Measurements from ENCODE around the gene NAA80. TPM values are rescaled to one million over a fixed set of nuclear protein-coding genes. Genes with fewer than 3 reads are reported as not detected.
"Not testable (repeated sequence)": the region's sequence is repeated elsewhere in the genome, so short reads cannot be mapped to it uniquely, and the experiment has no call there.

Gene NAA80
- total RNA-seq, 2 experiments from 2014 or later: 41.5 to 49.4 TPM

DNA sequence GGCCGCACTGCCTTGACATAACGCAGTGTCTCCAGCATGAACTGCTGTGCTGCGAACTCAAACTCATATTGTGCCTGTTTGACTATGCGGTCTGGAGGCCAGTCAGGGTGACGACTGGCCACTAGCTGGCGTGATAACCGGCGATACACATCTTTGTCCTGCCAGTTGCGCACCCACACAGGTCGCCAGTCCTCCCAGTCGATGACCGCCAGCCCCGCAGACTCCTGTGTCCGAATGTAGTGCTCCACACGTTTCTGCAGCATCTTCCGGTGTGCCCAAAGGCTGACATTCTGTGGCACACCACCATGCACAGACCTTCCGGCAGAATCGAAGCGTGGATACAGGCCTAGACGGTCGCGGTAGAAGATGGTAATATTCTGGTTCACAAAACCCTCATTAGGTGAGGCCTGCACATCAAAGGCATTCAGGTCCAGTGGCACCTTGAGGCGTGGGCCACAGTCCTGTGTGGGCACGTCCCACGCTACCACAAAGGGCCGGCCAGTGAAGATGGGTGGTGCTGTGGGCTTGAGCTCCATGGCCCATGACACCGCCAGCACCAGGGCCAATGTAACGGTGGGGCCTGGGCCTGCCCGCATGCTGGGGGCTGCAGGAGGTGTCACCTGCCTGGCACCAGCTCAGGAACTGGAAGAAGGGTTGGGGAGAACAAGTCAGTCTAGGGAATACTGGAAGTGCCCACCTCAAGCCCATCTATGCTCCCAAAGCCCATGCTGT is 20.9 kb upstream of the NAA80 start:
- ChIA-PET POLR2A (interaction anchor here (9.6 to 31.7 kb wide), 2 partner anchors 21 to 23 kb away, joined by 113 to 704 read pairs; partner anchors contain the start of genes CYB561D2, HYAL3, NAA80 and NPRL2), CTCF (interaction anchor here (1.0 to 6.7 kb wide), 3 partner anchors 14 to 21 kb away, joined by 3 to 82 read pairs (median 61); partner anchors contain the start of genes HYAL3 and NAA80)
- DNase-seq: peak; percentile 16
- Mint-ChIP-seq H3K27ac (peak overlapping the region; percentile 37), H3K9me3 (no peaks in the 10 kb centered on the region), H3K4me3 (peak overlapping the region; percentile 86), H3K4me1 (peaks cover 58% of the 10 kb centered on the region), H3K27me3 (no peaks in the 10 kb centered on the region), H3K36me3 (ENCODE audit: low read depth) (peaks cover 4% of the 10 kb centered on the region)

DNA sequence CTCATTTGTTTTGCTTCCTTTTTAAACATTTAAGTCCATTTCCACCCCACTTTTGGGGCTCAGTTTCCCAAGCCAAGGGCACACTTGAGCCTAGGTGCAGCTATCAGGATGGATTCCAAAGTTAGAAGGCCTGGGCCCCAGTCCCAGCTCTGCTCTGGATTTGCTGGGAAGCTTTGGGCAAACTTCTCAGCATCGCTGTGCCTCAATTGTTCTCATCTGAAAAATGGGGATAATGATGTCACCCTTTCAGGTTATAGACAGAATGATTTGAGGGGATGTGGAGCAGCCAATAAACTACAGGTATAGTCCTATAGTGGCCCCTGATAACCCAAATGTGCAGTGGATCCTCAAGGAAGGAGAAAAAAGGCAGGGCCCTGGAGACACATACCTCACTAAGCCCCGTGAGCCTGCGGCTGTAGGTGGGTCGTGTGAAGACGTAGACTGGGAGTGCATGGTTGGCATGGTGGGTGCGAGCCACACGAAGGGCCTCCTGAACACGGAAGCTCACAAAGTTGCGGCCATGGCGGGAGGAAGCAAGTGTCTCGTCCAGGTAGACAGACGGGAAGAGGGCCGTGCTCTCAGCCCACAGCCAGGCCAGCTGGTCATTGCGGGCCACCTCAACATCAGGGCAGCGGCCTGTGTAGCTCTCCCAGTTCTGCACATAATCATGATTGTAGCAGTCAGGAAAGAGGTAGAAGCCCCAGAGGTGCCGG is 20.1 kb upstream of the NAA80 start:
- peak overlapping the region; percentile 86 for H3K4me3 Mint-ChIP-seq
- ChIA-PET CTCF (interaction anchor here (1.0 to 2.0 kb wide), 2 partner anchors 13 to 20 kb away, joined by 3 to 8 read pairs; partner anchors contain the start of genes HYAL3 and NAA80), POLR2A (interaction anchor here (9.6 to 31.7 kb wide), 2 partner anchors 21 to 23 kb away, joined by 113 to 704 read pairs; partner anchors contain the start of genes CYB561D2, HYAL3, NAA80 and NPRL2)
- H3K36me3 Mint-ChIP-seq (ENCODE audit: low read depth): peaks cover 4% of the 10 kb centered on the region
- no peaks in the 10 kb centered on the region for H3K9me3 Mint-ChIP-seq
- no peak overlapping the region for H3K27ac Mint-ChIP-seq
- no peaks in the 10 kb centered on the region for H3K27me3 Mint-ChIP-seq
- no peak for DNase-seq
- H3K4me1 Mint-ChIP-seq: peaks cover 59% of the 10 kb centered on the region

GRCh38 chr3:50318615-50319014 is 19.4 kb upstream of the NAA80 start:
- POLR2A ChIA-PET: interaction anchor here (9.6 to 31.7 kb wide), 2 partner anchors 20 to 24 kb away, joined by 113 to 704 read pairs; partner anchors contain the start of genes CYB561D2, HYAL3, NAA80 and NPRL2
- Mint-ChIP-seq H3K4me1 (peaks cover 64% of the 10 kb centered on the region), H3K9me3 (no peaks in the 10 kb centered on the region), H3K4me3 (no peak overlapping the region), H3K27ac (peak overlapping the region; percentile 14), H3K36me3 (ENCODE audit: low read depth) (peaks cover 4% of the 10 kb centered on the region), H3K27me3 (no peaks in the 10 kb centered on the region)
- CTCF ChIA-PET: interaction anchor here (0.8 to 2.0 kb wide), 2 partner anchors 18 to 19 kb away, joined by 3 to 8 read pairs; partner anchors contain the start of genes HYAL3 and NAA80
- DNase-seq: no peak

DNA sequence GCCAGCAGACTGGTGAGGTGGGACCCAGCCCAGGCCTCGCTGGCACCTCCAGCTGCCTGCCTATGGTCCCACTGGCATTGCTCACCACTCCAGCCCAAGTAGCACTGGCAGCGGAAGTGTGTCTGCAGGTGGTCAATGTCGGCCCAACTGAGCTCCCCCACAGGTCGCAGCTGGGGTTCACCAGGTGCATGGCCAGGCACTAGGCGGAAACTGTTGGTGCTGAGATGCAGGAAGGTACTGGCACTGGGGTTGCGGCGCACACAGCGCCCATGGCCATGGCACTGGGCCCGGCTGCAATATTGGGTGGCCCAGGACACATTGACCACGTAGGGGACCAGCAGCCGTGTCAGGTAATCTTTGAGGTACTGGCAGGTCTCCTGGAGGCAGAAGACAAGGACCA is 19.0 kb upstream of the NAA80 start:
- peaks cover 61% of the 10 kb centered on the region for H3K4me1 Mint-ChIP-seq
- CTCF ChIA-PET: interaction anchor here (0.8 to 2.0 kb wide), 5 partner anchors 19 to 198 kb away, joined by 3 to 8 read pairs (median 3); partner anchors contain the start of genes HYAL3 and NAA80
- H3K36me3 Mint-ChIP-seq (ENCODE audit: low read depth): peaks cover 4% of the 10 kb centered on the region
- no peaks in the 10 kb centered on the region for H3K9me3 Mint-ChIP-seq
- peak overlapping the region; percentile 14 for H3K27ac Mint-ChIP-seq
- H3K4me3 Mint-ChIP-seq: no peak overlapping the region
- POLR2A ChIA-PET: interaction anchor here (1.5 to 31.7 kb wide), 3 partner anchors 19 to 26 kb away, joined by 6 to 704 read pairs (median 113); partner anchors contain the start of genes CYB561D2, HYAL3, IFRD2 and NAA80
- no peak for DNase-seq
- H3K27me3 Mint-ChIP-seq: no peaks in the 10 kb centered on the region

DNA sequence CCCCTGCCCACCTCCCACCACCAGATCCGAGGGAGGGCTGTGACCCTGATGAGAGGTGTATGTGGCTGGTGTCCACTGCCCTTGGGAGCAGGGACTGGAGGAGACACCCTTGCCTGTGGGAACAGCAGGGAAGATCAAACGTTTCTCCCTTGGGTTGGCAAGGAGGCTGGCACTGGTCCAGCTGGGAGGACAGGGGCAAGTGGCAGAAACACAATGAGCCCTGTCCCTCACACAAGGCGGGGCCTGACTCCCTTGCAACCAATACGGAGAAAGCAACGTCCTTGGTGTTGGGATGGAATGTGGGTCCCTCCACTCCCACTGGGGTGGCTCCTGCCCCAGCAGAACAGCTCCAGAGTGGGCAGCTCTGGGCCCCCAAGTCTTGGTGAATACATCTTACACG is 18.1 kb upstream of the NAA80 start:
- POLR2A ChIA-PET: interaction anchor here (1.0 to 31.7 kb wide), 7 partner anchors 12 to 28 kb away, joined by 3 to 704 read pairs (median 6); partner anchors contain the start of genes CYB561D2, HYAL3, IFRD2 and NAA80
- DNase-seq: no peak
- CTCF ChIA-PET: interaction anchor here (0.8 to 3.4 kb wide), 5 partner anchors 18 to 197 kb away, joined by 3 to 17 read pairs (median 3); partner anchors contain the start of genes HYAL3, IFRD2 and NAA80
- Mint-ChIP-seq H3K4me3 (no peak overlapping the region), H3K27me3 (no peaks in the 10 kb centered on the region), H3K9me3 (no peaks in the 10 kb centered on the region), H3K27ac (peak overlapping the region; percentile 95), H3K36me3 (ENCODE audit: low read depth) (peaks cover 4% of the 10 kb centered on the region), H3K4me1 (peaks cover 59% of the 10 kb centered on the region)

DNA sequence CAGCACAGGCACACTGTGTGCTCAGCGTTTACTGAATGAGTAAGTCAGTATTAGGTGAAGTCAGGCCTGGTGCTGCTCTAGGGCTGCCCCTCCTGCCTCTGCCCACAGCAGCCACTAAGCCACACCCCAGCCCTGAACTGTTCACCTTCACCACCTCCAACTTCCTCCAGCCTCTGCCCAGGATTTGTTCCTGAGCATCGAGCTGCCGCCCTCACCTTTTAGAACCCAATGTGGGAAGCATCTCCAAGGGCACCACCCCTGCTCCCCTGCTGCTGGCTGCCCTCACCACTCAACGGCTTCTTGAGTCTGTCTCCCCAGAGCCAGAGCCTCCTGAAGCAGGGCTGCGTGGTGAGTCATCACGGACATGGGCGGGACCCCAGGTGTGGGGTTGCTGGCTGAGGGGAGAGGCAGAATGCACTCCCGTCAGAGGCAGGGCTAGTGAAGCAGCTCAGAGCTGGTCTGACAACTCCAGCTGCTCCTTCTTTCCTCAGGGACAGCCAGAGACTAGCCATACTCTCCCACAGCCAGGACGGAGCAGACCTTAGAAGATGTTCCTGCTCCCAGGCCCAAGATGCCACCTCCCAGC is 17.5 kb upstream of the NAA80 start:
- peak overlapping the region; percentile 66 for H3K4me3 Mint-ChIP-seq
- DNase-seq: peak; percentile 87
- ChIA-PET POLR2A (interaction anchor here (1.0 to 31.7 kb wide), 7 partner anchors 11 to 27 kb away, joined by 3 to 704 read pairs (median 6); partner anchors contain the start of genes CYB561D2, HYAL3, IFRD2 and NAA80), CTCF (interaction anchor here (1.2 to 3.4 kb wide), 4 partner anchors 18 to 57 kb away, joined by 3 to 17 read pairs (median 4); partner anchors contain the start of genes HYAL3, IFRD2 and NAA80)
- peaks cover 59% of the 10 kb centered on the region for H3K4me1 Mint-ChIP-seq
- peaks cover 4% of the 10 kb centered on the region for H3K36me3 Mint-ChIP-seq (ENCODE audit: low read depth)
- H3K27ac Mint-ChIP-seq: peak overlapping the region; percentile 95
- no peaks in the 10 kb centered on the region for H3K27me3 Mint-ChIP-seq
- H3K9me3 Mint-ChIP-seq: no peaks in the 10 kb centered on the region

DNA sequence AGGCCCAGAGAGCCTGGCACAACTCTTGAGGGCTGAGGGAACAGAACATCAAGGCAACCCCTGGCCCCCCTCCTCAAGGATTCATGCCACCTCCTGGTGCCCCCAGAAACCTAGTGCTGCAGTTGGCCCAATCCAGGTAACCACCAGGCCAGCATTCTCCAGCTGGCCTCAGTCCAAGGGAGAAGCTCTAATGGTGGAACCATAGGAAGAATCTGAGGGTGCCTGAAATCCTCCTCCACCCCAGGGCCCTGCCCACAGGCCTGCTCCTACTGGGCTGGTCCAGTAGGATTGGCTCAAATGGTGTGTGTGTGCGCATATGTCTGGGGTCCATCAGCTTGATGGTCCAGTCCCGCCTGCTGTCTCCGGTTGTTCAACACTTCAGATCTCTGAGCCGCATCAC is 15.6 kb upstream of the NAA80 start:
- H3K36me3 Mint-ChIP-seq (ENCODE audit: low read depth): peaks cover 4% of the 10 kb centered on the region
- CTCF ChIA-PET: interaction anchor here (0.8 to 3.4 kb wide), 5 partner anchors 9 to 88 kb away, joined by 3 to 17 read pairs (median 4); partner anchors contain the start of genes HYAL3, NAA80 and TUSC2
- no peaks in the 10 kb centered on the region for H3K27me3 Mint-ChIP-seq
- H3K9me3 Mint-ChIP-seq: peaks cover under 1% of the 10 kb centered on the region
- no peak for DNase-seq
- POLR2A ChIA-PET: interaction anchor here (1.2 to 31.7 kb wide), 5 partner anchors 9 to 28 kb away, joined by 3 to 704 read pairs (median 15); partner anchors contain the start of genes CYB561D2, HYAL3, IFRD2 and NAA80
- H3K4me3 Mint-ChIP-seq: no peak overlapping the region
- H3K27ac Mint-ChIP-seq: peak overlapping the region; percentile 64
- H3K4me1 Mint-ChIP-seq: peaks cover 50% of the 10 kb centered on the region

GRCh38 chr3:50314342-50314741 is 15.1 kb upstream of the NAA80 start:
- POLR2A ChIA-PET: interaction anchor here (1.2 to 31.7 kb wide), 5 partner anchors 8 to 28 kb away, joined by 3 to 704 read pairs (median 15); partner anchors contain the start of genes CYB561D2, HYAL3, IFRD2 and NAA80
- peaks cover 9% of the 10 kb centered on the region for H3K36me3 Mint-ChIP-seq (ENCODE audit: low read depth)
- peaks cover 5% of the 10 kb centered on the region for H3K9me3 Mint-ChIP-seq
- CTCF ChIA-PET: interaction anchor here (1.1 to 3.4 kb wide), 4 partner anchors 10 to 88 kb away, joined by 3 to 17 read pairs (median 6); partner anchors contain the start of genes HYAL3, NAA80 and TUSC2
- H3K4me3 Mint-ChIP-seq: no peak overlapping the region
- peaks cover 46% of the 10 kb centered on the region for H3K4me1 Mint-ChIP-seq
- H3K27ac Mint-ChIP-seq: no peak overlapping the region
- DNase-seq: no peak
- H3K27me3 Mint-ChIP-seq: no peaks in the 10 kb centered on the region

DNA sequence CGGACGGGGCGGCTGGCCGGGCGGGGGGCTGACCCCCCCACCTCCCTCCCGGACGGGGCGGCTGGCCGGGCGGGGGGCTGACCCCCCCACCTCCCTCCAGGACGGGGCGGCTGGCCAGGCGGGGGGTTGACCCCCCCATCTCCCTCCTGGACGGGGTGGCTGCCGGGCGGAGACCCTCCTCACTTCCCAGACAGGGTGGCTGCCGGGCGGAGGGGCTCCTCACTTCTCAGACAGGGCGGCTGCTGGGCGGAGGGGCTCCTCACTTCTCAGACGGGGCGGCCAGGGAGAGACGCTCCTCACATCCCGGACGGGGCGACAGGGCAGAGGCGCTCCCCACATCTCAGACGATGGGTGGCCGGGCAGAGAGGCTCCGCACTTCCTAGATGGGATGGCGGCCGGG is 12.8 kb upstream of the NAA80 start:
- H3K4me3 Mint-ChIP-seq; H3K36me3 Mint-ChIP-seq (ENCODE audit: low read depth); H3K9me3 Mint-ChIP-seq; DNase-seq; CTCF ChIA-PET; H3K27me3 Mint-ChIP-seq; H3K27ac Mint-ChIP-seq: not testable (repeated sequence)
- POLR2A ChIA-PET: interaction anchor here (31.7 kb wide), 1 partner anchor 31 kb away, joined by 704 read pairs; the partner anchor contains the start of genes CYB561D2, NPRL2, RASSF1 and TUSC2
- H3K4me1 Mint-ChIP-seq: peaks cover 27% of the 10 kb centered on the region

DNA sequence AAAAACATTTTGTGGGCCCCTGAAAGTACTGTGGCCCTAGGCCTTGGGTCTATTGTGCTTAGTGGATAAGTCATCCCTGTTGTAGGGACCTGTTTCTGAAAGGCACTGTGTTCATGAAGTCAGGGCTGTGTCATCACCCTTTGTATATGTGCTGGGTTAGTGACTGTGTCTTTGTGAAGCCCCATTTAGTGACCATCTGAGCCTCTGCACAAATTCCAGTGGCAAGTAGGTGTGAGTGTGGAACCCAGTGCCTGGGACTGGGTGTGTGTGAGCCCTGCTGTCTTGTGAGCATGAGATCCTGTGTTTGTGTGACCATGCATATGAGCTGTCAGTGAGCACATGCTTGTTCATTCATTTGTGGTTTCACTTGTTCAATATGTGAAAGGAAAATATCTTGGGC is 5.4 kb upstream of the NAA80 start:
- no peak overlapping the region for H3K27ac Mint-ChIP-seq
- H3K27me3 Mint-ChIP-seq: no peaks in the 10 kb centered on the region
- DNase-seq: no peak
- H3K4me1 Mint-ChIP-seq: peaks cover 20% of the 10 kb centered on the region
- H3K36me3 Mint-ChIP-seq (ENCODE audit: low read depth): peaks cover 2% of the 10 kb centered on the region
- H3K9me3 Mint-ChIP-seq: peaks cover 2% of the 10 kb centered on the region
- POLR2A ChIA-PET: interaction anchor here (1.5 to 2.9 kb wide), 2 partner anchors 10 to 12 kb away, joined by 6 to 15 read pairs; no protein-coding TSS in a partner anchor
- H3K4me3 Mint-ChIP-seq: no peak overlapping the region
- CTCF ChIA-PET: no interaction called here

DNA sequence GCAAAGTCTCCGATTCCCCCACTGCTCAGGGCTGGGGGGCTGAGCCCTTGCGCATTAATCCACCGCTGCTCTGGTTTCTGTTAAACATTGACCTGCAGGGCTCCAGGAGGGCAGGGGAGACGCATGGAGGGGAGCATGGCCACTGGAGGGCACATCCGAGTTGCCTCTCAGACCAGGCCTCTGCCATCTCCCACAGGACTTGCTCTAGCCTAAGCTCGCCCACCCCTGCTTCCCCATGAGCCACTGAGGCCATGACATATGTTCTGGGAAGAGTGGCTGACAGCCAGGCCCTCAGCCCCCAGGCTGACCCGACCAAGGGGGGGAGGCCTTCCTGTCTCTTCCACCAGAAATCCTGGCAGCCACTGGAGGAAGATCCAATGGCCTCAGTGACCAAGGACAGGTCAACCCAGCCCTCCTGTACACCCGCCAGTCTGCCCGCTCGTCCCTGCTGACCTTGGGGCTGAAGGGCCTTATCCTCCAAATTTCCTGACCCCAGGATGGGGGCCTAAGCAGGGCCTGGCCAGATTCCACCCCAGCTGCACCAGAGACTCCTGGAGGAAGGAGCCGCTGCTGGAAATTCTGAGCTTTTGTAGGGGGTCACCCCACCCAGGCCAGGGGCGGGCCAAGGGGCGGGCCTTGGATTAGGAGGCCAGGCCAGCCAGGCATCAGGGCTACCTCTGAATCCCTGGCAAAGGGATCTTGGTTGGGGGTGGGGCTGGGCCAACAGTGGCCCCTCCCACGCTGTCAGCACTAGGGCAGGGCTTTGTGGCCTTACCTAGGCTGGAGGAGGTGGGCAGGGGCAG is 4.0 kb upstream of the NAA80 start, which contains the start of gene HYAL1:
HYAL1 (minus strand) TSS at position 562 of the 803 bp plus-strand sequence. CDS start 618 bp downstream, outside the sequence.
- DNase-seq: peak; percentile 16
- H3K27ac Mint-ChIP-seq: no peak within 1 kb of the TSS
- no peaks in the 10 kb centered on the region for H3K36me3 Mint-ChIP-seq (ENCODE audit: low read depth)
- H3K9me3 Mint-ChIP-seq: no peaks in the 10 kb centered on the region
- peaks cover 22% of the 10 kb centered on the region for H3K4me1 Mint-ChIP-seq
- no peaks in the 10 kb centered on the region for H3K27me3 Mint-ChIP-seq
- CTCF ChIA-PET: interaction anchor here (0.8 to 1.6 kb wide), 2 partner anchors 21 to 34 kb away, joined by 3 to 7 read pairs; no protein-coding TSS in a partner anchor
- POLR2A ChIA-PET: interaction anchor here (0.9 to 6.3 kb wide), 3 partner anchors 11 to 68 kb away, joined by 3 to 150 read pairs (median 4); partner anchors contain the start of genes IFRD2, RASSF1 and ZMYND10
- H3K4me3 Mint-ChIP-seq: no peak within 1 kb of the TSS

Data from activated CD4-positive, alpha-beta memory T cell treated with anti-CD3 and anti-CD28 coated beads, Interleukin-2, amount 10 ng/mL, durations not matched to agents 7 days and 5 days (primary cell).